GM23248 (cell line): ENCODE results near the gene PHLDB2. TPM values are rescaled to one million over a fixed set of nuclear protein-coding genes. Genes with fewer than 3 reads are reported as not detected.

Source experiments
- DNase-seq: peaks from one replicate; pipeline ENCODE4 v3.0.0-alpha.2; 2015
- H2AFZ ChIP-seq: fragments of 200-600 bp; sonication (generic); 2 replicates; pipeline ENCODE4 v1.6.1; 2016; ENCODE audit warnings: antibody characterized with exemption
- H3F3A ChIP-seq: fragments of 200-600 bp; sonication (generic); 2 replicates; pipeline ENCODE4 v1.6.1; 2016; ENCODE audit warnings: mild to moderate bottlenecking, antibody characterized with exemption, mixed run types; ENCODE audit not compliant: insufficient read depth
- H3K27ac ChIP-seq: fragments of 200-600 bp; sonication (generic); 2 replicates; pipeline ENCODE4 v1.5.1; 2016; ENCODE audit warnings: mild to moderate bottlenecking
- H3K27me3 ChIP-seq: fragments of 200-600 bp; sonication (generic); replicated peaks from 2 replicates; pipeline ENCODE4 v1.6.1; 2016; ENCODE audit warnings: mild to moderate bottlenecking; ENCODE audit not compliant: insufficient read depth
- H3K36me3 ChIP-seq: fragments of 200-600 bp; sonication (generic); 2 replicates; pipeline ENCODE4 v1.6.1; 2016; ENCODE audit warnings: low read depth, mild to moderate bottlenecking
- H3K4me1 ChIP-seq: fragments of 200-600 bp; sonication (generic); 2 replicates; pipeline ENCODE4 v1.6.1; 2016; ENCODE audit warnings: mild to moderate bottlenecking; ENCODE audit not compliant: insufficient read depth
- H3K4me2 ChIP-seq: fragments of 200-600 bp; sonication (generic); one replicate; pipeline ENCODE4 v1.6.1; 2016; ENCODE audit warnings: mild to moderate bottlenecking; ENCODE audit not compliant: unreplicated experiment
- H3K4me3 ChIP-seq: fragments of 200-600 bp; sonication (generic); 2 replicates; pipeline ENCODE4 v1.5.1; 2016; ENCODE audit warnings: mild to moderate bottlenecking
- H3K79me2 ChIP-seq: fragments of 200-600 bp; sonication (generic); 2 replicates; pipeline ENCODE4 v1.6.1; 2016; ENCODE audit warnings: mild to moderate bottlenecking; ENCODE audit not compliant: insufficient read depth
- H3K9ac ChIP-seq: fragments of 200-600 bp; sonication (generic); 2 replicates; pipeline ENCODE4 v1.6.1; 2016; ENCODE audit warnings: mild to moderate bottlenecking
- H3K9me2 ChIP-seq: fragments of 200-600 bp; sonication (generic); 2 replicates; pipeline ENCODE4 v1.6.1; 2016; ENCODE audit warnings: mixed run types, mild to moderate bottlenecking, moderate library complexity; ENCODE audit not compliant: insufficient read depth
- H3K9me3 ChIP-seq: fragments of 200-600 bp; sonication (generic); one replicate; pipeline ENCODE4 v1.6.1; 2017; ENCODE audit warnings: low read depth
- H4K20me1 ChIP-seq: fragments of 200-600 bp; sonication (generic); 2 replicates; pipeline ENCODE4 v1.6.0; 2016; ENCODE audit not compliant: insufficient read depth
- EZH2 ChIP-seq: fragments of 200-600 bp; sonication (generic); IDR thresholded peaks from 2 replicates; pipeline ENCODE4 v1.6.1; 2018; ENCODE audit warnings: antibody characterized with exemption, mild to moderate bottlenecking; ENCODE audit not compliant: insufficient read depth, poor library complexity, severe bottlenecking
- EZH2phosphoT487 ChIP-seq: fragments of 200-600 bp; sonication (generic); IDR thresholded peaks from 2 replicates; pipeline ENCODE4 v1.6.1; 2018; ENCODE audit warnings: antibody characterized with exemption, moderate library complexity, mild to moderate bottlenecking, low read depth; ENCODE audit not compliant: insufficient read depth
- WGBS, 2 experiments: methylation state at CpG; one replicate each; pipeline ENCODE4 v1.1.6; 2015 to 2017; ENCODE audit warnings: low lambda C conversion rate in 2 of 2, low coverage in 1 of 2; ENCODE audit errors: missing lambda C conversion rate in 2 of 2; 5-methylcytosine and 5-hydroxymethylcytosine counted together
- in situ Hi-C: fragments of 300-500 bp; cut with MboI; formaldehyde crosslinking; loops from 2 replicates; pipeline ENCODE4 v1.15.0; 2020
- polyA plus RNA-seq: library from polyadenylated mRNA; unstranded; fragments of >200 nt; fragmentation: Nextera tagmentation; extraction: Ambion mirVana; gene quantifications from 2 replicates; pipeline ENCODE4 v1.2.1, GENCODE V29; 2016
- total RNA-seq: library from RNA; depleted of rRNA; stranded (reverse); fragments of >200 nt; shearing (Covaris generic); gene quantifications from 2 replicates; pipeline ENCODE4 v1.2.3, GENCODE V29; 2014

PHLDB2 gene
- total and polyA plus RNA-seq, 2 experiments from 2014 or later = 55.6 to 60.6 TPM

DNA sequence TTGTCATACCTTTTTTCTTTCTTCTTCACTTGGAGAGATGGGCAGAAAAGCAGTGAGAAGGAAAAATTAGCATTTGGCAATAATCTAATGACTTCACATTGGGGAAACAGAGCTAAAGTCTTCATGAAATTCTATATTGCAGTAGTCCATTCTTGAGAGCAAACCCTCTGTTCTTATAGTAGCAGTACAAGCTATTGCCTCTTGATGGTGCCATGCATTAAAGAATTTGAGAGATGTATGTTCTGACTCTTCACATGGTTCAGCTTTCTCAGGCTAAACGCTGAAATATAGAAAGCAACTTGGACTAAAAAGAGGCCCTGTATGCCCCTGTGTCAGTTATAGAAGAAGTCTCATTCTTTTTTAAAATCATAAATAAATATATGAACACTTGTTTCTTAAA, 36.0 kb downstream of the PHLDB2 start:
- no peak overlapping the region for H3K27ac ChIP-seq
- peaks cover 10% of the 10 kb centered on the region; the same call in 1 of the 2 replicates for H3K36me3 ChIP-seq
- H3K9me3 ChIP-seq = no peaks in the 10 kb centered on the region
- WGBS, 2 experiments = 4 to 14% methylated on average over 1 of the region's 1 CpG
- H3K27me3 ChIP-seq = no peaks in the 10 kb centered on the region
- peaks cover 92% of the 10 kb centered on the region for H3K79me2 ChIP-seq
- H2AFZ ChIP-seq = no peak overlapping the region
- in situ Hi-C loops = no loop called here
- H3K9ac ChIP-seq = no peak overlapping the region
- no peaks in the 10 kb centered on the region for H4K20me1 ChIP-seq
- TF ChIP-seq EZH2phosphoT487 (no peak), EZH2 (no peak)
- H3K9me2 ChIP-seq = no peaks in the 10 kb centered on the region
- H3K4me3 ChIP-seq = no peak overlapping the region
- peaks cover 3% of the 10 kb centered on the region; the same call in 1 of the 2 replicates for H3K4me1 ChIP-seq
- peaks cover 12% of the 10 kb centered on the region; the same call in 1 of the 2 replicates for H3F3A ChIP-seq
- H3K4me2 ChIP-seq = no peak overlapping the region
- DNase-seq = peak; percentile 67

DNA sequence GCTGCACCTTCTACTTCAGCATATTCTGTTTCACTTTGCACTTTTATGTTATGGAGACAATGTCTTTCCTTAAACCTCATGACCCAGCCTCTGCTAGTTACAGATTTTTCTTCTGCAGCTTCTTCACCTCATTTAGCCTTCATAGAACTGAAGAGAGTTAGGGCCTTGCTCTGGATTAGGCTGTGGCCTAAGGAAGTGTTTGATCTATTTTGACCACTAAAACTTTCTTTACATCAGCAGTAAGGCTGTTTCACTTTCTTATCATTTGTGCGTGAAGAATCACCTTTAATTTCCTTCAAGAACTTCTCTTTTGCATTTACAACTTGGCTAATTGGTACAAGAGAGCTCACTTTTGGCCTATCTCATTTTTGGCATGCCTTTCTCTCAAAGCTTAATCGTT, 40.9 kb downstream of the PHLDB2 start:
- Histone ChIP-seq H3F3A (peaks cover 29% of the 10 kb centered on the region), H3K36me3 (peaks cover 14% of the 10 kb centered on the region; the same call in 1 of the 2 replicates), H4K20me1 (no peaks in the 10 kb centered on the region), H3K27ac (no peak overlapping the region), H3K9me3 (no peaks in the 10 kb centered on the region), H2AFZ (no peak overlapping the region), H3K4me2 (no peak overlapping the region), H3K4me3 (no peak overlapping the region), H3K4me1 (peaks cover 34% of the 10 kb centered on the region), H3K79me2 (peaks cover 91% of the 10 kb centered on the region), H3K9me2 (no peaks in the 10 kb centered on the region), H3K9ac (no peak overlapping the region), H3K27me3 (no peaks in the 10 kb centered on the region)
- no peak for DNase-seq
- in situ Hi-C loops = no loop called here
- TF ChIP-seq EZH2 (no peak), EZH2phosphoT487 (no peak)
- WGBS, 2 experiments = 53 to 60% methylated on average over 2 of the region's 2 CpGs

GRCh38 chr3:111901637-111902036, 42.6 kb downstream of the PHLDB2 start:
- no peak overlapping the region for H2AFZ ChIP-seq
- 0 out of 2 replicates have a peak overlapping the region, but pooled peaks have one; percentile 92 for H3K27ac ChIP-seq
- H3K9ac ChIP-seq = no peak overlapping the region
- DNase-seq = no peak
- no peaks in the 10 kb centered on the region for H3K27me3 ChIP-seq
- peaks cover 43% of the 10 kb centered on the region for H3K4me1 ChIP-seq
- H3K9me3 ChIP-seq = no peaks in the 10 kb centered on the region
- TF ChIP-seq EZH2phosphoT487 (no peak), EZH2 (no peak)
- no peaks in the 10 kb centered on the region for H4K20me1 ChIP-seq
- WGBS, 2 experiments = 91 to 93% methylated on average over 2 of the region's 2 CpGs
- in situ Hi-C loops = no loop called here
- no peaks in the 10 kb centered on the region for H3K9me2 ChIP-seq
- H3K36me3 ChIP-seq = peaks cover 22% of the 10 kb centered on the region
- H3K4me2 ChIP-seq = no peak overlapping the region
- H3K79me2 ChIP-seq = peaks cover 91% of the 10 kb centered on the region
- no peak overlapping the region for H3K4me3 ChIP-seq
- peaks cover 37% of the 10 kb centered on the region for H3F3A ChIP-seq

DNA sequence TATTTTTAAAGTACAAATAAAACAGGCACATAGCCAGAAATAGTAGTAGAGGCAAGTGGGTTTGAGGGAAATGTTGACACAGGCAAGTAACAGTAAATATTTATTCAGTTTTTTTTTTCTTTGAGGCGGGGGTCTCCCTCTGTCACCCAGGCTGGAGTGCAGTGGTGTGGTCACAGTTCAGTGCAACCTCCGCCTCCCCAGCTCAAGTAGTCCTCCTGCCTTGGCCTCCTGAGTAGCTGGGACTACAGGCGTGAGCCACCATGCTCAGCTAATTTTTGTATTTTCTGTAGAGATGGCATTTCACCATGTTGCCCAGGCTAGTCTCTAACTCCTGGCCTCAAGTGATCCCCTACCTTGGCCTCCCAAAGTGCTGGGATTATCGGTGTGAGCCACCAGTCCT, 43.5 kb downstream of the PHLDB2 start:
- 87% methylated on average over 4 of the region's 4 CpGs for WGBS, 2 experiments
- peak overlapping the region; percentile 92 for H3K27ac ChIP-seq
- no peaks in the 10 kb centered on the region for H3K9me3 ChIP-seq
- peaks cover 31% of the 10 kb centered on the region for H3F3A ChIP-seq
- H3K4me3 ChIP-seq = no peak overlapping the region
- H3K36me3 ChIP-seq = peaks cover 22% of the 10 kb centered on the region
- H2AFZ ChIP-seq = no peak overlapping the region
- no peak for TF ChIP-seq EZH2phosphoT487
- peaks cover 43% of the 10 kb centered on the region for H3K4me1 ChIP-seq
- no peaks in the 10 kb centered on the region for H3K9me2 ChIP-seq
- no peaks in the 10 kb centered on the region for H4K20me1 ChIP-seq
- H3K79me2 ChIP-seq = peaks cover 91% of the 10 kb centered on the region
- 0 out of 2 replicates have a peak overlapping the region, but pooled peaks have one; percentile 43 for H3K9ac ChIP-seq
- in situ Hi-C loops = no loop called here
- peak; percentile 29 for DNase-seq
- H3K27me3 ChIP-seq = no peaks in the 10 kb centered on the region
- peak overlapping the region; percentile 27 for H3K4me2 ChIP-seq
